DND-41 (cell line): ENCODE measurements around the gene PTCD2.

Experiments used
- ATAC-seq: fragments of 200-7000 bp; cut with Tn5 transposase; 3 replicates; pipeline ENCODE4 v1.9.1; 2021; ENCODE audit warnings: low read depth; ENCODE audit not compliant: insufficient read depth
- DNase-seq: peaks from one replicate; pipeline ENCODE4 v3.0.0-alpha.2; 2020
- H2AFZ ChIP-seq: 2 replicates; pipeline ENCODE4 v1.6.0; 2012; ENCODE audit warnings: low read depth, low read length
- H3K27ac ChIP-seq: 2 replicates; pipeline ENCODE4 v1.5.1; 2012; ENCODE audit warnings: low read length, inconsistent platforms
- H3K27me3 ChIP-seq: fragments of 200-600 bp; sonication (generic); 2 replicates; pipeline ENCODE4 v1.6.0; 2012; ENCODE audit warnings: low read length, mild to moderate bottlenecking, inconsistent platforms; ENCODE audit not compliant: insufficient read depth, poor library complexity
- H3K36me3 ChIP-seq: 2 replicates; pipeline ENCODE4 v1.5.1; 2012; ENCODE audit warnings: low read length, inconsistent platforms; ENCODE audit not compliant: insufficient read depth
- H3K4me1 ChIP-seq: 2 replicates; pipeline ENCODE4 v1.5.1; 2012; ENCODE audit warnings: mild to moderate bottlenecking, low read length; ENCODE audit not compliant: insufficient read depth
- H3K4me2 ChIP-seq: 2 replicates; pipeline ENCODE4 v1.6.0; 2012; ENCODE audit warnings: mild to moderate bottlenecking, moderate library complexity, low read length, inconsistent platforms; ENCODE audit not compliant: insufficient read depth
- H3K4me3 ChIP-seq, 2 experiments: fragments of 200-600 bp in 1 of 2; shearing (Covaris generic) in 1 of 2; 2 replicates each; pipeline ENCODE4 v1.5.1; 2012 to 2016; ENCODE audit warnings: inconsistent platforms in 2 of 2, low read length in 2 of 2, mild to moderate bottlenecking in 2 of 2, low read depth in 1 of 2, moderate library complexity in 1 of 2
- H3K79me2 ChIP-seq: 2 replicates; pipeline ENCODE4 v1.6.0; 2012; ENCODE audit warnings: low read length, inconsistent platforms; ENCODE audit not compliant: insufficient read depth
- H3K9ac ChIP-seq: 2 replicates; pipeline ENCODE4 v1.6.0; 2012; ENCODE audit warnings: low read depth, mild to moderate bottlenecking, inconsistent platforms, low read length, moderate library complexity
- H3K9me3 ChIP-seq: 2 replicates; pipeline ENCODE4 v1.5.1; 2012; ENCODE audit warnings: low read length, moderate library complexity, mild to moderate bottlenecking, inconsistent platforms; ENCODE audit not compliant: insufficient read depth, severe bottlenecking
- H4K20me1 ChIP-seq: 2 replicates; pipeline ENCODE4 v1.6.0; 2012; ENCODE audit warnings: low read length; ENCODE audit not compliant: insufficient read depth
- EZH2 ChIP-seq: IDR thresholded peaks from 3 replicates; pipeline ENCODE4 v1.6.1; 2012; ENCODE audit warnings: borderline replicate concordance, low read depth, mild to moderate bottlenecking, moderate library complexity, low read length, inconsistent platforms; ENCODE audit not compliant: severe bottlenecking
- TF ChIP-seq, protein P1 (sequence below): IDR thresholded peaks from 2 replicates; pipeline ENCODE4 v1.5.1; 2012; ENCODE audit warnings: borderline replicate concordance, low read length, moderate library complexity, mild to moderate bottlenecking; ENCODE audit not compliant: poor library complexity, severe bottlenecking; ENCODE audit errors: extremely low read depth

PTCD2 gene

DNA sequence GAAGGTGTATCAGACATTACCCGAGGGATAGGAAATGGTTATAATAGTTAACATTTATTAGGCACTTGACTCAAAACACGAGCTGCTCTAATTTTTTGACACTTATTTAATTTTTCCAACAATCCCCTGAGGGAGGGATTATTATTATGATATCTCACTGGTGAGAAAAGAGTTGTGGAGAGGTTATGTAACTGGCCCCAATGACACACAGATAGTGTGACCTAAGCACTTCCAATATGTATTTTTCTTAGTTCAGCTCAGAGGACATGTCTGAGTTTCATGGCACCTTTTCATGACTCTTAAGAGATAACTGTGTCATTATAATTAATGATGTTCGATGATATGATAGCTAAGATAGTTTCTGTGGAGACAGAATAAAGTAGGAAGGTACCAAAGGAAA, 86.9 kb downstream of the PTCD2 start:
- no peaks in the 10 kb centered on the region for H3K9me3 ChIP-seq
- H3K9ac ChIP-seq: no peak overlapping the region
- no peak for DNase-seq
- no peak overlapping the region for H3K27ac ChIP-seq
- no peaks in the 10 kb centered on the region for H4K20me1 ChIP-seq
- H3K4me1 ChIP-seq: no peaks in the 10 kb centered on the region
- H3K36me3 ChIP-seq: no peaks in the 10 kb centered on the region
- no peaks in the 10 kb centered on the region for H3K27me3 ChIP-seq
- TF ChIP-seq, protein P1, sequence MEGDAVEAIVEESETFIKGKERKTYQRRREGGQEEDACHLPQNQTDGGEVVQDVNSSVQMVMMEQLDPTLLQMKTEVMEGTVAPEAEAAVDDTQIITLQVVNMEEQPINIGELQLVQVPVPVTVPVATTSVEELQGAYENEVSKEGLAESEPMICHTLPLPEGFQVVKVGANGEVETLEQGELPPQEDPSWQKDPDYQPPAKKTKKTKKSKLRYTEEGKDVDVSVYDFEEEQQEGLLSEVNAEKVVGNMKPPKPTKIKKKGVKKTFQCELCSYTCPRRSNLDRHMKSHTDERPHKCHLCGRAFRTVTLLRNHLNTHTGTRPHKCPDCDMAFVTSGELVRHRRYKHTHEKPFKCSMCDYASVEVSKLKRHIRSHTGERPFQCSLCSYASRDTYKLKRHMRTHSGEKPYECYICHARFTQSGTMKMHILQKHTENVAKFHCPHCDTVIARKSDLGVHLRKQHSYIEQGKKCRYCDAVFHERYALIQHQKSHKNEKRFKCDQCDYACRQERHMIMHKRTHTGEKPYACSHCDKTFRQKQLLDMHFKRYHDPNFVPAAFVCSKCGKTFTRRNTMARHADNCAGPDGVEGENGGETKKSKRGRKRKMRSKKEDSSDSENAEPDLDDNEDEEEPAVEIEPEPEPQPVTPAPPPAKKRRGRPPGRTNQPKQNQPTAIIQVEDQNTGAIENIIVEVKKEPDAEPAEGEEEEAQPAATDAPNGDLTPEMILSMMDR: no peak
- no peak for TF ChIP-seq EZH2
- H2AFZ ChIP-seq: no peak overlapping the region
- no peak for ATAC-seq
- H3K79me2 ChIP-seq: no peaks in the 10 kb centered on the region
- H3K4me3 ChIP-seq: no peak overlapping the region
- H3K4me2 ChIP-seq: no peak overlapping the region

DNA sequence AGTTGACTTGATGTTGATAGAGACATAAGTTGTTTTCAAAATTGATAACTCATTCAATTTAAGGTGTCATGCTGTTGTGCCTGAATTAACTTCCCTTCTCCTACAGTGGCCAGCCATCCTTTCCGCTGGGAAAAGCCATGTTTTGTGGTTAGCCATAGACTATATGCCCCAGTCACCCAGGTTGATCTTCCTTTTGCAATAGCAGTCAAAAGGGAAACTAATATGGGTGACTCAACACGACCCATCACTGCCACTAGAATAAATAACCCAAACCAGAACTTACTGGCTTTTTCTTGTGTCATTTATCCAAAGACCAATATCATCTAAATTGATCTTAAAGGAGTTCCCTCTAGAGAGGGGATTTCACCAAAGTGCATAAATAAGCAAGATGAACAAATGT, 87.4 kb downstream of the PTCD2 start:
- no peak for DNase-seq
- no peak overlapping the region for H3K4me3 ChIP-seq
- H2AFZ ChIP-seq: no peak overlapping the region
- TF ChIP-seq, protein P1: no peak
- no peak for TF ChIP-seq EZH2
- no peak for ATAC-seq
- no peaks in the 10 kb centered on the region for H3K36me3 ChIP-seq
- no peaks in the 10 kb centered on the region for H3K9me3 ChIP-seq
- H3K9ac ChIP-seq: no peak overlapping the region
- H3K27ac ChIP-seq: no peak overlapping the region
- no peaks in the 10 kb centered on the region for H4K20me1 ChIP-seq
- no peak overlapping the region for H3K4me2 ChIP-seq
- H3K4me1 ChIP-seq: no peaks in the 10 kb centered on the region
- H3K79me2 ChIP-seq: no peaks in the 10 kb centered on the region
- no peaks in the 10 kb centered on the region for H3K27me3 ChIP-seq

DNA sequence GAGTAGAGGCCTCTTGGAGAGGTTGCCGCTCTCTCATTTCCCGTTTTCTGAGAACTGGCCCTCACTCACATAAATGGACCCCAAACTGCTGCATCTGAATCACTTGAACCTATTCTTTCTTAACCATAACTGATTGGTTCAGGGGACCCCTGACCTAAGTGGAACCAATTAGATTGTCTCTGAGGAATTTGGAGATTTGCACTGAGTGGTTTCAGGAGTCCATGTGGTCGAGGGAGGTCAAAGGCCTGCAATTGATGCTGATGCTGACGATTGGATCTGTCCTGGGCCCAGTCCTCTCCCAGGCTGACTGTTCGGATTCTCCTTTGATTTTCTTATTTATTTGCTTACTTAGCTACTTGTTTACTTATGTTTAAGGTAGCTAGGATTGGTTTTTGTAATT, 88.0 kb downstream of the PTCD2 start:
- no peaks in the 10 kb centered on the region for H3K27me3 ChIP-seq
- H3K4me1 ChIP-seq: no peaks in the 10 kb centered on the region
- H3K9ac ChIP-seq: no peak overlapping the region
- H3K9me3 ChIP-seq: no peaks in the 10 kb centered on the region
- ATAC-seq (no peak), DNase-seq (no peak)
- no peak overlapping the region for H2AFZ ChIP-seq
- H3K4me2 ChIP-seq: no peak overlapping the region
- H4K20me1 ChIP-seq: no peaks in the 10 kb centered on the region
- no peaks in the 10 kb centered on the region for H3K79me2 ChIP-seq
- TF ChIP-seq, protein P1: no peak
- no peak for TF ChIP-seq EZH2
- H3K36me3 ChIP-seq: no peaks in the 10 kb centered on the region
- H3K27ac ChIP-seq: no peak overlapping the region
- H3K4me3 ChIP-seq: no peak overlapping the region

DNA sequence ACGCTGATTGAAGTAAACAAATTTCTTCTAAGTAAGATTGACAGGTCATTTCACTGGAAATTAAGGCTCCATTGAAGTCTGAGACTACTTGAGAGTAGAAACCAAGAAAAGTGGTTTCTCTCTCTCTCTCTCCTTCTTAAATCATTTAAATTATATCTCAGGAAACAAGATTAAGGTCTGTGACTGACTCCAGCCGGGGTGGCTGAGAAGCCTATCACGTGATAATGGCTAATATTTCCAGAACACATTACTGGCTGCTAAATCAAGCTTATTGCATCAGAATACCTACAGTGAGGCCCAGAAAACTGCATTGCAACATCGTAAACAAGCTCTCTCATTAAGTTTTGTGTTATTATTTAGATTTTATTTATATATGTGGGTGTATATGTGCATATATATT, 88.4 kb downstream of the PTCD2 start:
- TF ChIP-seq, protein P1: no peak
- no peak for TF ChIP-seq EZH2
- H3K4me1 ChIP-seq: no peaks in the 10 kb centered on the region
- H3K36me3 ChIP-seq: no peaks in the 10 kb centered on the region
- no peaks in the 10 kb centered on the region for H4K20me1 ChIP-seq
- H3K9me3 ChIP-seq: no peaks in the 10 kb centered on the region
- H3K4me2 ChIP-seq: no peak overlapping the region
- H3K79me2 ChIP-seq: no peaks in the 10 kb centered on the region
- H3K27me3 ChIP-seq: no peaks in the 10 kb centered on the region
- no peak for DNase-seq
- H3K9ac ChIP-seq: no peak overlapping the region
- no peak for ATAC-seq
- no peak overlapping the region for H2AFZ ChIP-seq
- no peak overlapping the region for H3K4me3 ChIP-seq
- no peak overlapping the region for H3K27ac ChIP-seq
